ENCODE results near the gene CDK8.

- TF ChIP-seq, protein P1, sequence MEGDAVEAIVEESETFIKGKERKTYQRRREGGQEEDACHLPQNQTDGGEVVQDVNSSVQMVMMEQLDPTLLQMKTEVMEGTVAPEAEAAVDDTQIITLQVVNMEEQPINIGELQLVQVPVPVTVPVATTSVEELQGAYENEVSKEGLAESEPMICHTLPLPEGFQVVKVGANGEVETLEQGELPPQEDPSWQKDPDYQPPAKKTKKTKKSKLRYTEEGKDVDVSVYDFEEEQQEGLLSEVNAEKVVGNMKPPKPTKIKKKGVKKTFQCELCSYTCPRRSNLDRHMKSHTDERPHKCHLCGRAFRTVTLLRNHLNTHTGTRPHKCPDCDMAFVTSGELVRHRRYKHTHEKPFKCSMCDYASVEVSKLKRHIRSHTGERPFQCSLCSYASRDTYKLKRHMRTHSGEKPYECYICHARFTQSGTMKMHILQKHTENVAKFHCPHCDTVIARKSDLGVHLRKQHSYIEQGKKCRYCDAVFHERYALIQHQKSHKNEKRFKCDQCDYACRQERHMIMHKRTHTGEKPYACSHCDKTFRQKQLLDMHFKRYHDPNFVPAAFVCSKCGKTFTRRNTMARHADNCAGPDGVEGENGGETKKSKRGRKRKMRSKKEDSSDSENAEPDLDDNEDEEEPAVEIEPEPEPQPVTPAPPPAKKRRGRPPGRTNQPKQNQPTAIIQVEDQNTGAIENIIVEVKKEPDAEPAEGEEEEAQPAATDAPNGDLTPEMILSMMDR (IDR thresholded peaks at IDR 0.05; ENCODE audit: poor library complexity), result no peak
- TF ChIP-seq EZH2 (IDR thresholded peaks at IDR 0.05; ENCODE audit: borderline replicate concordance), result no peak
Observed at GRCh38 chr13:26222520-26223046, 31.3 kb upstream of the CDK8 start.
